Measurements from ENCODE around the gene EPHB4. TPM values are rescaled to one million over a fixed set of nuclear protein-coding genes. Genes with fewer than 3 reads are reported as not detected.

EPHB4 gene
- total RNA-seq, 1 donor from 2014 or later = 144 TPM

DNA sequence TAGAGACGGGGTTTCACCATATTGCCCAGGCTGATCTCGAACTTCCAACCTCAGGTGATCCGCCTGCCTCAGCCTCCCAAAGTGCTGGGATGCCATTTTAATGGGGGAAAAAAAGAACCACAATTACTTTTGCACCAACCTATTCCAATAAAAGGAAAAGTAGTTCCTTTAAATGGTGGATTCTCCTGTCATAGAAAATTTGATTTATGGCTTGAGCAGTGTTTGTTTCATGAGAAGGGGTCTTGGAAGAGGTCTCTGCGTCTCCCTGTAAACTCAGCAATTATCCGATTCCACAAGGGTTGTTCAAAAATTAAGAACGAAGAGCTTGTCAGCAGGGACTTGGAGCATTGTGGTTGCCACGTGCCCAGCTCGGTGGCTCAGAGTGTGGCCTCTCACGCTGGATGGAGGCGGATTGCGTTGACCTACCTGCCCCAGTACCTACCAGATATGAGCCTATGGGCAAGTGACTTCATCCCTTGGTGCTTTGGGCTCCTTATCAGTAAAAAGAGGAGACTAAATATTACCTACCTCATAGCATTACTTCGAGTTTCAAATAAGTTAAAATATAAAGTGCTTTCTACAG lies 37.0 kb upstream of the EPHB4 start:
- peaks cover 17 to 23% of the 10 kb centered on the region in 2 donors for H3K4me1 ChIP-seq
- TF ChIP-seq, protein P1, sequence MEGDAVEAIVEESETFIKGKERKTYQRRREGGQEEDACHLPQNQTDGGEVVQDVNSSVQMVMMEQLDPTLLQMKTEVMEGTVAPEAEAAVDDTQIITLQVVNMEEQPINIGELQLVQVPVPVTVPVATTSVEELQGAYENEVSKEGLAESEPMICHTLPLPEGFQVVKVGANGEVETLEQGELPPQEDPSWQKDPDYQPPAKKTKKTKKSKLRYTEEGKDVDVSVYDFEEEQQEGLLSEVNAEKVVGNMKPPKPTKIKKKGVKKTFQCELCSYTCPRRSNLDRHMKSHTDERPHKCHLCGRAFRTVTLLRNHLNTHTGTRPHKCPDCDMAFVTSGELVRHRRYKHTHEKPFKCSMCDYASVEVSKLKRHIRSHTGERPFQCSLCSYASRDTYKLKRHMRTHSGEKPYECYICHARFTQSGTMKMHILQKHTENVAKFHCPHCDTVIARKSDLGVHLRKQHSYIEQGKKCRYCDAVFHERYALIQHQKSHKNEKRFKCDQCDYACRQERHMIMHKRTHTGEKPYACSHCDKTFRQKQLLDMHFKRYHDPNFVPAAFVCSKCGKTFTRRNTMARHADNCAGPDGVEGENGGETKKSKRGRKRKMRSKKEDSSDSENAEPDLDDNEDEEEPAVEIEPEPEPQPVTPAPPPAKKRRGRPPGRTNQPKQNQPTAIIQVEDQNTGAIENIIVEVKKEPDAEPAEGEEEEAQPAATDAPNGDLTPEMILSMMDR (IDR thresholded peaks at IDR 0.05) = no peak
- H3K9me3 ChIP-seq = no peaks in the 10 kb centered on the region
- H3K36me3 ChIP-seq = peaks cover 15 to 20% of the 10 kb centered on the region in 2 donors
- H3K27ac ChIP-seq = no peak overlapping the region
- DNase-seq (ENCODE audit: low spot score in 2 of 2) = no peak
- intact Hi-C loops (cut with DNase I) = no loop called here
- no peaks in the 10 kb centered on the region for H3K27me3 ChIP-seq
- H3K4me3 ChIP-seq = no peak overlapping the region

DNA sequence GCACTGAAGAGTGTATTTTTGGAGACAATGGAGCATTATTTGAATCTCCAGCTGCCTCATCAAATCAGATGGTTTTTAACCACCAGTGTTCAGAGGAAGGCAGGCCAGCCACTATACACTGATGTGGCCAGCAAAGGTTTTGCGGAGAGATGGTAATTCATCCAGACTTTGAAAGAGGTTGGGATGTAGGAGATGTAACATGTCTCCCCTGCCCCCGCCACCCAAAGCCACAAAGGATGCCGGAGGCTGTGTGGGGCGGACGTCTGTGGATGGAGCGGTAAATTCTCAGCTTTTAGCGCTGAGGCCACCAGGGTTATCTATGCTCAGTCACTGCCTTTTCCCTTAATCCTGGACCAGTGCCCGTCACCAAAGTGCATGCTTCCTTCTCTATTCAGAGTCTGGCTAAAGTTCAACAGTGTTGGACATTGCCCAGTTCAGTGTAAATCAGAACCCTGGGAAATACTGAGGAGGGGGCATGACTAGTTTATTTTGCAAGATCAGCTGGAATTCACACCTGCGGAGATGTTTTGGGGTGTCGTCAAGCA lies 36.2 kb upstream of the EPHB4 start:
- Histone ChIP-seq H3K27ac (no peak overlapping the region), H3K27me3 (no peaks in the 10 kb centered on the region), H3K36me3 (peaks cover 15 to 20% of the 10 kb centered on the region in 2 donors), H3K4me3 (no peak overlapping the region), H3K4me1 (peaks cover 9 to 15% of the 10 kb centered on the region in 2 donors), H3K9me3 (no peaks in the 10 kb centered on the region)
- no peak for DNase-seq (ENCODE audit: low spot score in 2 of 2)
- TF ChIP-seq, protein P1 (IDR thresholded peaks at IDR 0.05) = no peak
- intact Hi-C loops (cut with DNase I) = no loop called here

DNA sequence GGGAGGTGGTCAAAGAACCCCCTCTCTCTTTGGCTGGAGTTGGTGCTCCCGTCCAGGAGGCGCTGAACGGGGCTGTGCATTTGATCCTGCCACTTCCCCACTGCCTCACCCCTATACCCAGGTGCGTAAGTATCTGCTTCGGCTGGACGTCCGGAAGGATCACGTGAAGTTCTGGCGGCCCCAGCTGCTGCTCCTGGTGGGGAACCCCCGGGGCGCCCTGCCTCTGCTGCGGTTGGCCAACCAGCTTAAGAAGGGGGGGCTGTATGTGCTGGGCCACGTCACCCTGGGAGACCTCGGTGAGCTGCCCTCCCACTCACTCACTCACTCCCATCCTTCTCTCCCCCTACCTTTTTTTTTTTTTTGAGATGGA lies 34.3 kb upstream of the EPHB4 start:
- TF ChIP-seq, protein P1 (IDR thresholded peaks at IDR 0.05) = no peak
- Histone ChIP-seq H3K36me3 (peaks cover 21 to 24% of the 10 kb centered on the region in 2 donors), H3K9me3 (no peaks in the 10 kb centered on the region), H3K4me1 (peaks cover 5 to 9% of the 10 kb centered on the region in 2 donors), H3K27ac (no peak overlapping the region), H3K4me3 (no peak overlapping the region), H3K27me3 (no peaks in the 10 kb centered on the region)
- intact Hi-C loops (cut with DNase I) = no loop called here
- no peak for DNase-seq (ENCODE audit: low spot score in 2 of 2)

DNA sequence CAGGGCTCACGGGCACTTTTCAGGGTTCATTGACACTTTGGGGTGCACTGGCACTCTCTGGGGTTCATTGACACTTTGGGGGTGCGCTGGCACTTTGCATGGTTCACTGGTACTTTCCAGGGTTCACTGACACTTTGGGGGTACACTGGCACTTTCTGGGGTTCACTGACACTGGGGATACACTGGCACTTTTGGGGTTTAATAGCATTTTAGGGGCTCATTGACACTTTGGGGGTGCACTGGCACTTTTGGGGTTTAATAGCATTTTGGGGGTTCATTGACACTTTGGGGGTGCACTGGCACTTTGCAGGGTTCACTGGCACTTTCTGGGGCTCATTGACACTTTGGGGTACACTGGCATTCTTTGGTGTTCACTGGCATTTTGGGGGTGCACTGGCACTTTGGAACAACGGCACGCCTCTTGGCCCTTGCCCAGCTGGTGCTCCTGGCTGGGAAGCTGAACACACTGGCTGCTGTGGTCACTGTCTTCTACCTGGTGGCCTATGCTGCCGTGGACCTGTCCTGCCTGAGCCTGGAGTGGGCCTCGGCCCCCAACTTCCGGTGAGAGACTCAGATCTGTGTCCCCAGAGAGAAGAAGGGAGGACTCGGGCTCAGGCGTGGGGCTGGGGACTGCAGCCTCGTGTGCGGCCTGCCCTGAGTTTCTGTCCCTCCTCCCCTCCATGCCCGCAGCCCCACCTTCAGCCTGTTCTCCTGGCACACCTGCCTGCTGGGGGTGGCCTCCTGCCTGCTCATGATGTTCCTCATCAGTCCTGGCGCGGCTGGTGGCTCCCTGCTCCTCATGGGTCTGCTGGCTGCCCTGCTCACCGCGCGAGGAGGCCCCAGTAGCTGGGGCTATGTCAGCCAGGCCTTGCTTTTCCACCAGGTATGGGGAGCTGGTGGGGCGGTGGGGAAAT lies 33.6 kb upstream of the EPHB4 start:
- TF ChIP-seq, protein P1 (IDR thresholded peaks at IDR 0.05) = no peak
- intact Hi-C loops (cut with DNase I) = no loop called here
- no peak for DNase-seq (ENCODE audit: low spot score in 2 of 2)
- Histone ChIP-seq H3K27me3 (no peaks in the 10 kb centered on the region), H3K9me3 (no peaks in the 10 kb centered on the region), H3K36me3 (peaks cover 21 to 24% of the 10 kb centered on the region in 2 donors), H3K4me1 (peaks cover under 1 to 3% of the 10 kb centered on the region in 2 donors), H3K27ac (no peak overlapping the region), H3K4me3 (no peak overlapping the region)

DNA sequence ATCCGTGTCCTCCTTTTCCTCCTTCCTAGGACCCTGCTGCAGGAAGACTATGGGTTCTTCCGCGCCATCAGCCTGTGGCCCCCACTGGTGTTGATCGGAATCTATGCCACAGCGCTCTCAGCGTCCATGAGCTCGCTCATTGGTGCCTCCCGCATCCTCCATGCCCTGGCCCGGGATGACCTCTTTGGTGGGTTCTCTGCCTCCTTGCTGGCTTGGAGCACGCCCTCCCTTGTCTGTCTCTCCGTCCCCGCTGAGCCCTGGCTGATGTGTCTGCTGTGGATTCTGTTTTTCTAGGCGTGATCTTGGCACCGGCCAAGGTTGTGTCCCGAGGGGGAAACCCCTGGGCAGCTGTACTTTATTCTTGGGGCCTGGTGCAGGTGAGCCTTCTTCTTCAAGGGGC lies 32.5 kb upstream of the EPHB4 start:
- H3K4me1 ChIP-seq = no peaks in the 10 kb centered on the region
- no peaks in the 10 kb centered on the region for H3K9me3 ChIP-seq
- H3K27me3 ChIP-seq = no peaks in the 10 kb centered on the region
- intact Hi-C loops (cut with DNase I) = loop anchor here (10.0 kb wide), 1 partner anchor 315 kb away; no protein-coding TSS in a partner anchor
- DNase-seq (ENCODE audit: low spot score in 2 of 2) = no peak
- H3K27ac ChIP-seq = no peak overlapping the region
- peaks cover 21 to 24% of the 10 kb centered on the region in 2 donors for H3K36me3 ChIP-seq
- H3K4me3 ChIP-seq = no peak overlapping the region
- TF ChIP-seq, protein P1 (IDR thresholded peaks at IDR 0.05) = no peak
